COLO668 (cell line): ENCODE data around the gene HECTD3.
"Not testable (repeated sequence)": the region's sequence is repeated elsewhere in the genome, so short reads cannot be mapped to it uniquely, and the experiment has no call there.

ENCODE experiments used
- DNase-seq: peaks from one replicate; lab custom pipeline; 2025; ENCODE audit not compliant: unreplicated experiment; lab: John Stamatoyannopoulos, UW

Gene HECTD3

GRCh38 chr1:44994309-44994898, 16.7 kb downstream of the HECTD3 start:
- DNase-seq = no peak

DNA sequence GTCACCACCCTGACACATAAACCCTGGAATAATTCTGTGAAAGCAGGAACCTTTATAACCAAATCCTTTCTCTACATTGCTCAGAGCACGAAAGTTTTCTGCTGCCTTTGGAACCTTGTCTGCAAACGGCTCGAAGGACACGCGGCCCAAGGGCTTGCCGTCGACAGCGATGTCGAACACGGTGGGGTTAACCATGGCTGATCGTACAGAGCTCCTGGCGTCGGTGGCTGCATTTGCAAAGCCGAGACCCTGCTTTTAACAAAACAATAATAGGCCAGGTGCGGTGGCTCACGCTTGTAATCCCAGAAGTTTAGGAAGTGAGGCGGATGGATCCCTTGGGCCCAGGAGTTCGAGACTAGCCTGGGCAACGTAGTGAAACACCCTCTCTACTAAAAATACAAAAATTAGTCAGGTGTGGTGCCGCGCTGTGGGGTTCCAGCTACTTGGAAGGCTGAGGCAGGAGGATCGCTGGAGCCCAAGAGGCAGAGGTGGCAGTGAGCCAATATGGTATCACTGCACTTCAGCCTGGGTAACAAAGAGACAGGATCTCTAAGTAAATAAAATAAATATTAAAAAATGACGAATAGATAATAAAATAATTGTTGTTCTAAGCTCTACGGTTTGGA, 22.5 kb downstream of the HECTD3 start:
- DNase-seq = no peak

DNA sequence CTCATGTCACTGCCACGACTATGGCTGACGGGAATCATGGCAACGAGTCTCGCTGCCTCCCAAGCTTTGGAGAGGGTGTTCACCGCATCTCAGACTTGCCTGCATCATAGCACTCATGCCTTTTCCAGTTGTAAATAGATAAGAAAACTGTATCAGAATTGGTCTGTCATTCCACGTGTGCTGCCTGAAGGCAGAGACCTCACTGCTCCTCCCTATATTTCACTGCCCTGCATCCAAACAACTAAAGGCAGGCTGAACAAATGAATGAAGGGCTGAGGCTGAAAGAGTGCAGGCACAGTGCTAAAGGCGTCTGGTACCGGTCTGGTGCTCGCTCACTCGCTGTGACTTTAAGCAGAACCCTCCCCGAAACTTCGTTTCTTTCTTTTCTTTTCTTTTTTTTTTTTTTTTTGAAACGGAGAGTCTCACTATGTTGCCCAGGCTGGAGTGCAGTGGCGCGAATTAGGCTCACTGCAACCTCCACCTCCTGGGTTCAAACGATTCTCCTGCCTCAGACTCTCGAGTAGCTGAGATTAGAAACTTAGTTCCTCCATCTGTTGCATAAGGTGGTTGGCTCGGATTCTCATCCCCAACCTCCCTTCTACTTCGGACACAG, 25.3 kb downstream of the HECTD3 start:
- no peak for DNase-seq

GRCh38 chr1:44977372-44977771, 33.8 kb downstream of the HECTD3 start:
- not testable (repeated sequence) for DNase-seq

- DNase-seq = no peak
Observed at GRCh38 chr1:44976252-44976651, 34.9 kb downstream of the HECTD3 start.

GRCh38 chr1:44973645-44974044, 37.5 kb downstream of the HECTD3 start:
- no peak for DNase-seq

DNA sequence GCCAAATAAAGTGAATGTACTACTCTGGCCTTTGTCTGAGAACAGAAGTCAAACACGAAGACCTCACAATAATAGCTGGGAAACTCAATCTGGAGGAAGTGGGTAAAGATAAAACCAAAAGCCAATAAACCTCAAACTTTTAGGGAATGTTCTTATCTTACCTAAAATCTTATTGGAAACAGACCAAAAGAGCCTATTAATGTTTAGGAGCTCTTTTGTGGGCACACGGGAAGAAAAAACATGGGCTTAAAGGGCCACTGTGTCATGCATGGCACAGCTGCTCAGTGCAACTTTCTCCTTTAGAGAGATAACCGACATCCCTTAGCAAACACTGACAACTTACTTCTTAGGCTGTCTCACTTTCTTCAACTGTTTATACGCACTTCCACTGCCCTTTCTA, 40.8 kb downstream of the HECTD3 start:
- DNase-seq = no peak

GRCh38 chr1:44964396-44964795, 46.7 kb downstream of the HECTD3 start:
- DNase-seq = no peak

GRCh38 chr1:44962729-44963128, 48.4 kb downstream of the HECTD3 start:
- peak; percentile 54 for DNase-seq

GRCh38 chr1:44962022-44962421, 49.1 kb downstream of the HECTD3 start:
- not testable (repeated sequence) for DNase-seq

DNA sequence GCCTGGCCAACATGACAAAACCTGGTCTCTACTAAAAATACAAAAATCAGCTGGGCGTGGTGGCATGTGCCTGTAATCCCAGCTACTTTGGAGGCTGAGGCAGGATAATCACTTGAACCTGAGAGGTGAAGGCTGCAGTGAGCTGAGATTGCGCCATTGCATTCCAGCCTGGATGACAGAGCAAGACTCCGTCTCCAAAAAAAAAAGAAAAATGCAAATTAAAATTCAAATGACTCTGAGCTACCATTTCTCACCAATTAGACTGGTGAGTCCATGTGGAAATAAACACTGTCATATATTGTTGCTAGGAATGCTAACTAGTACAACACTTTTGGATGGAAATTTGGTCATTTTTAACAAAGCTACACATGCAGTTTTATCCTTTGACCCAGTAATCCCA, 53.6 kb downstream of the HECTD3 start:
- DNase-seq = not testable (repeated sequence)

DNA sequence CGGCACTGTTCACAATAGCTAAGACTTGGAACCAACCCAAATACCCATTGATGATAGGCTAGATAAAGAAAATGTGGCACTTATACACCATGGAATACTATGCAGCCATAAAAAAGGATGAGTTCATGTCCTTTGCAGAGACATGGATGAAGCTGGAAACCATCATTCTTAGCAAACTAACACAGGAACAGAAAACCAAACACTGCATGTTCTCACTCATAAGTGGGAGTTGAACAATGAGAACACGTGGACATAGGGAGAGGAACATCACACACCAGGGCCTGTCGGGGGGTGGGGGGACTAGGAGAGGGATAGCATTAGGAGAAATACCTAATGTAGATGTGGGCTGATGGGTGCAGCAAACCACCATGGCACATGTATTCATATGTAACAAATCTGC, 55.0 kb downstream of the HECTD3 start:
- not testable (repeated sequence) for DNase-seq
